GM21526 (cell line): Measurements from ENCODE around the gene EFTUD2.

Source experiments
- ATAC-seq: cut with Tn5 transposase; IDR thresholded peaks from one replicate; pipeline ENCODE4 v1.9.1; 2021; ENCODE audit warnings: moderate library complexity; ENCODE audit not compliant: unreplicated experiment, low FRiP score

EFTUD2 gene

GRCh38 chr17:44926821-44927525 is 27.7 kb upstream of the EFTUD2 start:
- ATAC-seq = no peak

DNA sequence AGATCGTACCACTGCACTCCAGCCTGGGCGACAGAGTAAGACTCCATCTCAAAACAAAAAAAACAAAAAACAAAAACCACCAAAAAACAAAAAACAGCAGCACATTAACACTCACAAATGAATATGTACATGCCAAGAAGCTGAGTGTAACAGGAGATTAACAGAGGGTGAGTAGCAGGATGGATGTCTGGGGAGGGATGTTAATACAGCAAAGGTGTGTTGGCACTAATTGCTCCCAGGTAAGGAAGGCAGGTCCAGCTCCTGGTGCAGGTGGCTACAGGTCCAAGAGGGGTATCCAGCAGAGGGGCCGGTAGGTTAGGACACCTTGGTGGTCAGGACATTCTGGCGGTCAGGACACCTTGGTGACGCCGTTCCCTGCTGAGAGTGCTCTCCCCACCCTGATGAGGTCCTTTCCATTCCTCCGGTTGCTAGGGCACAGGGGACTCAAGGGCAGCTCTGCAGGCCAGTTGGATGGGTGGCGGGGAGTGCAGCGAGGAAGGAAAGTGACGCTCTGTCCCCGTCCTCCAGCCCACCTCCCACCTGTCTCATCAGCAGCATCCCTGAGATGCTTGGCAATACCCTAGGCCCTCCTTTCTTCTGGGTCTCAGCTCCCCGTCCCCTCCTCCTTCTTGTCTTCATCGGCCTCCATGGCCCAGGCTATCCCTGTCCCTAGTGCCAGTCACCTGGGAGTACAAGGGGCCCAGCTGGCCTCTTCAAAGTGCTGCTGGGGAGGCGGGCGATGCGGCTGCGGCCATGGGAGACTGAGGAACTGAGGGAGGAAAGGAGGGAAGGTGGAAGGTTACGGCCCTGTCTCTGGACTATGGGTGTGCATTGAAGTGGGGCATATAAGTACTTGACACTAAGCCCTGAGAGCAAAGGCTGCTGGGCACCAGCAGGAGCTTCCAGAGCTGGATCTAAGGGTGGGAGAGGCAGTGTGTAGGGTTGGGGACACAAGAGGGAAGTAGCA is 26.8 kb upstream of the EFTUD2 start:
- no peak for ATAC-seq

- no peak for ATAC-seq
Observed at GRCh38 chr17:44924107-44924544, 24.9 kb upstream of the EFTUD2 start.

GRCh38 chr17:44922746-44923470 is 23.7 kb upstream of the EFTUD2 start:
- no peak for ATAC-seq

DNA sequence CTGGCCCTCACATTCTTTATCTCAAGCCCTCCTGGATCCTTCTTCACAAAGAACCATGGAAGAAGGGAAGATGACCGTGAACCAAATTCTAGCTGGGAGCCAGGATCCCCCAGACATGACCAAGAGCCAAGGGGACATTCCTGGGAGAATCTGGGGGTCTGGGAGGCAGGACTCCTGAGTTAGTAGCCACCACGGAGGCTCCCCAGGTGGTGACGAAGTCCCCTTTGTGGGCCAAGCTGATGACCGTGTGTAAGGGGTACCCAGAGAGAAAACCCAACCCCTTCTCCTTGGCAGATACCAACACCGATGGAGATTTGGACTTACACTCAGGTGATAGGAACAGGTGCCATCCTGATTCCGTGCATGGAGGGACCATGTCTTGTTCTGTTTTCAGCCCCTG is 22.9 kb upstream of the EFTUD2 start:
- no peak for ATAC-seq

DNA sequence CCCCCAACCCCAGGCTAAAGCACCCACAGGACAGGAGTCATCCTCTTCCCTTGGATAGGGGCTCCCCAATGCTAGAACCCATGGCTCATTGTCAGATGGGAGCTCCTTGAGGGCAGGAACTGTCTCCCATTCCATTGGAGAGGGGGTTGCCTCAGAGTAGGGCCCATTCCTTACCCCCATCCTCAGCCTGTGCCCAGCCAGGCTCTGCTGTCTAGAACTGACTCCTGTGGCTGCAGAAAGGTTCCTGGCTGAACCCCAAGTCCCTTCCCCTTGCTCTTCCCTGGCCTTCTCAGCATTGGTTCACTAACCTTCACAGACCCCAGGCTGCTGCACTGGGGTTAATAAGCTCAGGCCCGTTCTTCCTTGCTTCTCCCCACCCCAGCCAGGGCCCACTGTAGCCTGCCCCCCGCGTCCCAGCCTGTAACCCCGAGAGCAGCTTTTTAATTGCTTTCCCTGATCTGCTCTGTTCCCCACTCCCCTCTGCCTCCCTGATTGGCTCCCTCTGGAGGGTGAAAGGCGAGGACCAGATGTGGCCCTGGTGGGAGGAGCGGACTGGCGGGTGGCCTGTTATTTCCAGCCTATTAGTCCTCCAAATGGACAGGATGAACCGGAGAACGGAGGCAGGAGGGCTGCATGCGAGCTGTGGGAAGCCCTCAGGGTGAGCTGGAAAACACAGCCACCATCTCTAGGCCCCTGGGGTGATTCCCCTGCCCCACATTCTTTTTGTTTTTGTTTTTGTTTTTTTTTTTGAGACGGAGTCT is 22.1 kb upstream of the EFTUD2 start:
- no peak for ATAC-seq

- ATAC-seq = no peak
Observed at GRCh38 chr17:44920565-44920940, 21.3 kb upstream of the EFTUD2 start.

DNA sequence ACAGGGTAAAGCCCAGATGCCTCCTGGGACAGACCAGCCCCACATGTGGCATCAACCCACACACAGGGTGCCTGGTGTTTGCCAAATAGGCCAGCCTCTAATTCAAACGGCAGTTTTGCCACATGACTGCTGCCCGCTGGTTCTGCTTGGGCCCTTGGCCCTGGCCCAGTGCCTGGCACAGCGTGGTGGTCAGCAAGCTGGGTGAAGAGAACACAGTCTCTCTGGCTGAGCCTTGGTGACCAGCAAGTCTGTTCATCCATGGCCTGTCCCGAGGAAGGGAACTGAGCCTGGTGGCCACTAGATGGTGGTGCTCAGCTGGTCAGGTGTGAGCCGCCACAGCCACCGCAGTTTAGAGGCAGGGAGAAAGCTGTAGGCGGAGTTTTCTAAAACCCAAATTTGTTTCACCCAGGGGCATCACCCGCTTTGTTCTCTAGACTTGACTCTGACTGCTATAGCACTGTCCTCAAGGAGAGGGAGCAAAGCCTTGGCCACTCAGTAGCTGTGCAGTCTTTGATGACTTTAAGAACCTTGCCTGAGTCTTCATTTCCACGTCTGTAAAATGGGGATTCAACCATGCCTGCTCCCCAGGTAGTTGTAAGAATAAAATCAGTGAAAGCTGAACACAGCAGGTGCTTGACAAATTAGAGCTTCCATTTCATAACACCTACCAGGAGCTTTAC is 20.8 kb upstream of the EFTUD2 start:
- ATAC-seq = no peak

DNA sequence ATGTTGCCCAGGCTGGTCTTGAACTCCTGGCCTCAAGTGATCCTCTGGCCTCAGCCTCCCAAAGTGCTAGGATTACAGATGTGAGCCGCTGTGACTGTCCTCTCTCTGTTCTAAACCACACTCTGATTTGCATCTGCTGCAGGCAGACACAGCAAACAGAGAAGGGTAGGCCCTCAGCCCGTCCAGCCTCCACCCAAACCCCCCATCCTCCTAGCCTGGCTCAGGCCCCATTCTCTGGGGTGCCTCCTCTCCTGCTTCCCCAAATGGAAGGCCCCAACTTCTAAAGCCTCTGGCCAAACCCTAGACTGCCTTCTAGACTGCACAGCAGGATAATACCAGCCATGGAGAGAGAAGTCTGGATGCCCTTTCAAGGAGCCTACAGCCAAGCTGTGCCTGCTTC is 20.2 kb upstream of the EFTUD2 start:
- ATAC-seq = no peak

DNA sequence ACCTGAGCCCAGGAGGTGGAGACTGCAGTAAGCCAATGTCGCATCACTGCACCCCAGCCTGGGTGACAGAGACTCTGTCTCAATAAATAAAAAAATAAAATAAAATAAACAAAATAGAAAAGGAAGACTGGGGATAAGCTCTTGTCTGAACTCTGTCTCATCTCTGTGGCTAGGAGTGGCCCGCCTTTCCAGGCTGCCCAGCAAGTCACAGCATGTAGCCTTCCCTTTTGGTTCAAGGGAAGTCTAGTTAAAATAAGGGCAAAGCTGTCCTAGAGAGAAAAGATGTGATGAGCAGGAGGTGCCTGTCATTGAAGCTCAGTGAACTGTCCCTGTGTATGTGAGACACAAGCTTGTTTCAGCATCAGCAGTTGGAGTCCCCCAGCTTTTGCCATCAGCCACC is 18.8 kb upstream of the EFTUD2 start:
- ATAC-seq = no peak

- ATAC-seq = no peak
Observed at GRCh38 chr17:44917456-44917855, 18.2 kb upstream of the EFTUD2 start.

- ATAC-seq = no peak
Observed at GRCh38 chr17:44916781-44917241, 17.6 kb upstream of the EFTUD2 start.

GRCh38 chr17:44915862-44916780 is 16.9 kb upstream of the EFTUD2 start:
- ATAC-seq = no peak

DNA sequence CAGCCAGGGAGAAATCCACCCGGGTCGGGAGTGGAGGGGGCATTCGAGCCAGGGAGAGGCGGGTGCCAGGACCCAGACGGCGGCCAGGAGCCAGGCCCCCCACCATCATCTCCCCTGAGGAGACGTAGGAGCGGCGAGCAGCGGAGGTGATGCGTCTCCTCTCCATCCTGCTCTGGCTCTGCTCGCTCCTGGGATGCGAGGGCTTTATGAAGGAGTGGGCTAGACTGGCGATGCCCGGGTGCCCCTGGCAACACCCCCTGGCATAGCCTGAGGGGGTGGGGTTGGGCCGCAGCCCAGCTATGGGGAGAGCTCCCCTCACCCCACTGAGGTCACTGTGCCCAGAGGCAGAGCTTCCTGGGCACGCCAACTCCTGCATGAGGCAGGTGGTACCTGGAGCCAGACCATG is 16.1 kb upstream of the EFTUD2 start, which contains the start of gene GFAP:
Gene GFAP (minus strand): TSS at position 180 of the 406 bp plus-strand sequence. CDS start 14 bp downstream, at position 166.
- ATAC-seq = no peak

- ATAC-seq = no peak
Observed at GRCh38 chr17:44914698-44915271, 15.5 kb upstream of the EFTUD2 start.

DNA sequence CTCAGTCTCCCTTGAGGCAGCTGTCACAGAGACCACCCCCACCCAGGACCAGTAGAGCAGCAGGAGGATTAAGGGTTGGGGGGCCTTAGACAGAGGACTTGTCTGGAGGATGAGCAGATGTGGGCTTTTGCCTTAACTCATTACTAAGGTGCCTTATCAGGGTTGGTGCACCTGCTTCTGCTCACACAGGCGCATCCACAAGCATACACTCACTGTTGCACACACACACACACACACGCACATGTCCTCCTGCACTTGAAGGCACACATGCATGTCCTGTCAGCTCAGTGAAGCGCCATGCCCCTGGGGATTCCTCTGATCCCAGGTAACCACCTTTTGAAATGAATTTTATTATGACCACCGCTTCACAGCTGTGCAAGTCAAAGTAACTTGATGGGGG is 14.9 kb upstream of the EFTUD2 start:
- ATAC-seq = no peak

- no peak for ATAC-seq
Observed at GRCh38 chr17:44913676-44914075, 14.4 kb upstream of the EFTUD2 start.
